Skeletal muscle cell (primary cell): ENCODE results near the gene FOXO6.

Experiments
- DNase-seq: peaks from one replicate; pipeline ENCODE4 v3.0.0-alpha.2; 2010; ENCODE audit warnings: low read depth
- H3K4me3 ChIP-seq: 2 replicates; pipeline ENCODE4 v1.5.1; 2011; ENCODE audit warnings: low read depth, mild to moderate bottlenecking, control low read depth, low read length, moderate library complexity

FOXO6 gene

GRCh38 chr1:41431490-41432350 lies 70.5 kb downstream of the FOXO6 start:
- H3K4me3 ChIP-seq: no peak overlapping the region
- no peak for DNase-seq
